ENCODE data around the gene PAWR.

GRCh38 chr12:79563021-79563740 is 127.6 kb downstream of the PAWR start:
- TF ChIP-seq CTCF (conservative IDR thresholded peaks at IDR 0.05): no peak
- TF ChIP-seq ZFX (IDR thresholded peaks at IDR 0.05): no peak

Measured in C4-2B (cell line).